NT2/D1 (cell line): ENCODE measurements around the gene PRKN.

Source experiments
- SUZ12 ChIP-seq: IDR thresholded peaks from 2 replicates; pipeline ENCODE4 v1.6.1; 2011; ENCODE audit not compliant: insufficient read length, insufficient read depth; ENCODE audit errors: extremely low read depth
- YY1 ChIP-seq: IDR thresholded peaks from 2 replicates; pipeline ENCODE4 v1.6.1; 2011; ENCODE audit not compliant: insufficient read length, insufficient read depth
- ZNF274 ChIP-seq: IDR thresholded peaks from 2 replicates; pipeline ENCODE4 v1.6.1; 2011; ENCODE audit warnings: mild to moderate bottlenecking, low read depth, low read length

GRCh38 chr6:161498359-161498758 lies 1229.2 kb downstream of the PRKN start:
- no peak for TF ChIP-seq ZNF274
- no peak for TF ChIP-seq SUZ12
- TF ChIP-seq YY1, result no peak
